NCI-H526 (cell line): ENCODE results near the gene NPAS3.

Source experiments
- DNase-seq, 2 experiments: peaks; one replicate each; lab custom pipeline; 2025; lab: John Stamatoyannopoulos, UW

The NPAS3 gene

GRCh38 chr14:32938719-32939253 lies at the start of gene NPAS3:
Gene NPAS3 (plus strand): TSS chr14:32938879.
- DNase-seq: peak in 1 of 2 experiments; percentile 50

GRCh38 chr14:32896979-32897697 lies 41.5 kb upstream of the NPAS3 start:
- no peak for DNase-seq

- no peak for DNase-seq
These were observed 41.0 kb upstream of the NPAS3 start for GRCh38 chr14:32897698-32898064.

- DNase-seq: no peak
These were observed 39.8 kb upstream of the NPAS3 start for GRCh38 chr14:32898876-32899275.

GRCh38 chr14:32900547-32900946 lies 38.1 kb upstream of the NPAS3 start:
- no peak for DNase-seq

GRCh38 chr14:32905013-32905412 lies 33.7 kb upstream of the NPAS3 start:
- no peak for DNase-seq

- DNase-seq: no peak
These were observed 32.0 kb upstream of the NPAS3 start for GRCh38 chr14:32906672-32907071.

GRCh38 chr14:32908196-32909084 lies 30.2 kb upstream of the NPAS3 start:
- DNase-seq: no peak

- no peak for DNase-seq
These were observed 25.0 kb upstream of the NPAS3 start for GRCh38 chr14:32913725-32914124.

GRCh38 chr14:32914391-32914790 lies 24.3 kb upstream of the NPAS3 start:
- no peak for DNase-seq

- DNase-seq: no peak
These were observed 17.9 kb upstream of the NPAS3 start for GRCh38 chr14:32920696-32921276.

GRCh38 chr14:32925439-32925838 lies 13.2 kb upstream of the NPAS3 start:
- DNase-seq: no peak

GRCh38 chr14:32932302-32932913 lies 6.3 kb upstream of the NPAS3 start:
- DNase-seq: no peak

- peak in 1 of 2 experiments; percentile 35 for DNase-seq
These were observed 5.6 kb upstream of the NPAS3 start for GRCh38 chr14:32932914-32933628.

- peak in 1 of 2 experiments; percentile 21 for DNase-seq
These were observed 5.0 kb upstream of the NPAS3 start for GRCh38 chr14:32933629-32934072.

GRCh38 chr14:32934073-32934880 lies 4.4 kb upstream of the NPAS3 start:
- DNase-seq: peak in 1 of 2 experiments; percentile 71

GRCh38 chr14:32934881-32935633 lies 3.6 kb upstream of the NPAS3 start:
- DNase-seq: peak in 1 of 2 experiments; percentile 45

GRCh38 chr14:32939254-32940065 lies 781 bp downstream of the NPAS3 start:
- DNase-seq: peak in 1 of 2 experiments; percentile 72
